ENCODE measurements around the gene SPOP.
"Not testable (repeated sequence)": the region's sequence is repeated elsewhere in the genome, so short reads cannot be mapped to it uniquely, and the experiment has no call there.

The SPOP gene

DNA sequence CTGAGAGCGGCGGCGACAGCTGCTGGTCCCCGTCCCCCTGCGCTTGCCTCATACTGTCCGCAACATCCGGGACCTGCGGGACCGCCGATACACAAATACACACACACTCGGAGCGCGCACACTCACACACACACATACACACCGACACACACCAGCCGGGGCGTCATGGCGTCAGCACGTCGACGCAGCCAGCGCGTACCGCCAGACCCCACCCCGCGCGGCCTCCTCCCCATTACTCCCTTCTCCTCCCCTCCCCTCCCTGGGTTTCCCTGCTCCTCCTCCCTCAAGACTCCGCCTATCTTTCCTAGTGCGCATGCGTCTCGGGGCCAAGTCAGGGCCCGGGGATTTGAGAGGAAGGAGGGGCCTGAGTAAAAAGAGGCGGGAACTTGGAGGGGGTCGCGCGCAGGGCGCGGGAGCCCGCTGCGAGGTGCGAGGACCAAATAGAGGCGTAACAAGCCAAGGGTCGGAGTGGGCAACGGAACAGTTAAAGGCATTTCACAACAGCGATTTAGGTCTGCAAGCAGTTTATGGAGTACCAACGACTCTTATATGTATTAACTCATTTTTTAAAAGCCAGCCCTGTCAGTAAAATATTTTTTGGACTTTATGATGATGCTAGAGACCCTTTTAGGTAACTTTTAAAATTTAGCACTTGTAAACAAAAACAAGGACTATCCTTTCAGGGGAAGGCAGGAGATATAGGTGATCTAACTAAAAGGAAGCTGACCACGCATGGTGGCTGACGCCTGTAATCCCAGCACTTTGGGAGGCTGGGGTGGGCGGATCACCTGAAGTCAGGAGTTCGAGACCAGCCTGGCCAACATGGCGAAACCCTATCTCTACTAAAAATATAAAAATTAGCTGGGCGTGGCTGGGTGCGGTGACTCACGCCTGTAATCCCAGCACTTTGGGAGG is at the start of gene SPOP:
Gene SPOP, minus strand, starts transcription at position 165 of the 915 bp plus-strand sequence. CDS start 55,287 bp downstream, outside the sequence.
- TF ChIP-seq CTCF (IDR thresholded peaks at IDR 0.05; ENCODE audit: extremely low read depth, missing control alignments) = no peak
- peak; percentile 93 for DNase-seq (ENCODE audit: low spot score)

- no peak for TF ChIP-seq CTCF (IDR thresholded peaks at IDR 0.05; ENCODE audit: extremely low read depth, missing control alignments)
- no peak for DNase-seq (ENCODE audit: low spot score)
Observed at GRCh38 chr17:49727380-49727779, 49.5 kb upstream of the SPOP start.

- DNase-seq (ENCODE audit: low spot score) = no peak
- no peak for TF ChIP-seq CTCF (IDR thresholded peaks at IDR 0.05; ENCODE audit: extremely low read depth, missing control alignments)
Observed at GRCh38 chr17:49725452-49726130, 47.7 kb upstream of the SPOP start.

DNA sequence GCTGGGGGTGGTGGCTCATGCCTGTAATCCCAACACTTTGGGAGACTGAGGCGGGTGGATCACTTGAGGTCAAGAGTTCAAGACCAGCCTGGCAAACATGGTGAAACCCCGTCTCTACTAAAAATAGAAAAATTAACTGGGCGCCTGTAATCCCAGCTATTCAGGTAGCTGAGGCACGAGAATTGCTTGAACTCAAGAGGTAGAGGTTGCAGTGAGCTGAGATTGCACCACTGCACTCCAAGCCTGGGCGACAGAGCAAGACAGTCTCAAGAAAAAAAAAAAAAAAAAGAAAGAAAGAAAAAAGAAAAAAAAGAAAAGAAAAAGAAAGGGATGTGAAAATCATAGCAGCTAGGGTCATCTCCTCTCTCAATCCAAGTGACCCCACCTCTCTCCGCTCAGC is 46.7 kb upstream of the SPOP start:
- not testable (repeated sequence) for DNase-seq (ENCODE audit: low spot score)

GRCh38 chr17:49723423-49723822 is 45.5 kb upstream of the SPOP start:
- no peak for TF ChIP-seq CTCF (IDR thresholded peaks at IDR 0.05; ENCODE audit: extremely low read depth, missing control alignments)
- DNase-seq (ENCODE audit: low spot score) = no peak

DNA sequence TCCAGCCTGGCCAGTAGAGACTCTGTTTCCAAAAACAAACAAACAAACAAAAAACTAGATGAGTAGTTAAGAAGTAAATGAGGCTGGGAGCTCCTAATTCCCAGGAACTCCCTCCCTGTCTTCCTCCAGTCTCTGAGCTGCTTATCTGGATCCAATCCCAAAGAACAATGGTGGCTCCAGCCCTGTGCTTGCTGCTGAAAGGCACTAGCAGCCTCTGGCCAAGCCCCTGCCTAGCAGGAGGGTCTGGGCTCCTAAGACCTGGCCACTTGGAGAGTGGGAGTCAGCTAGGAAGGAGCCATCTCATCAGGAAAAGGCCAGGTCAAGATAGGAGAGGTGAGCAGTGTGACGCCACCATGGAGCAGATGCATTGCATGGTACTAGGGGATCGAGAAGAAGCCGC is 44.2 kb upstream of the SPOP start:
- DNase-seq (ENCODE audit: low spot score) = no peak
- no peak for TF ChIP-seq CTCF (IDR thresholded peaks at IDR 0.05; ENCODE audit: extremely low read depth, missing control alignments)

GRCh38 chr17:49717371-49717861 is 39.5 kb upstream of the SPOP start:
- no peak for DNase-seq (ENCODE audit: low spot score)
- TF ChIP-seq CTCF (IDR thresholded peaks at IDR 0.05; ENCODE audit: extremely low read depth, missing control alignments) = no peak
